HUDEP-2 (cell line): ENCODE data around the gene NEDD4.
"Not testable (repeated sequence)": the region's sequence is repeated elsewhere in the genome, so short reads cannot be mapped to it uniquely, and the experiment has no call there.

Experiments used
- DNase-seq, 76 experiments: peaks; one replicate each; lab custom pipeline; 2025; ENCODE audit not compliant: unreplicated experiment in 76 of 76; lab: John Stamatoyannopoulos, UW

The NEDD4 gene

GRCh38 chr15:55959744-55960447 is 33.5 kb downstream of the NEDD4 start:
- DNase-seq, result no peak

GRCh38 chr15:55958349-55958748 is 35.1 kb downstream of the NEDD4 start:
- no peak for DNase-seq

- no peak for DNase-seq
These were observed 38.4 kb downstream of the NEDD4 start for GRCh38 chr15:55954862-55955605.

GRCh38 chr15:55952501-55953274 is 40.7 kb downstream of the NEDD4 start:
- not testable (repeated sequence) for DNase-seq

- not testable (repeated sequence) for DNase-seq
These were observed 48.8 kb downstream of the NEDD4 start for GRCh38 chr15:55944606-55945005.

GRCh38 chr15:55942332-55942731 is 51.1 kb downstream of the NEDD4 start:
- no peak for DNase-seq

- peak in 31 of 76 experiments; percentile 1 to 62 (median 23) for DNase-seq
These were observed 56.4 kb downstream of the NEDD4 start for GRCh38 chr15:55937040-55937439.

- DNase-seq, result no peak
These were observed 64.5 kb downstream of the NEDD4 start for GRCh38 chr15:55928955-55929354.

- no peak for DNase-seq
These were observed 71.7 kb downstream of the NEDD4 start for GRCh38 chr15:55921744-55922143.

GRCh38 chr15:55917881-55918296 is 75.5 kb downstream of the NEDD4 start:
- DNase-seq, result peak in 5 of 76 experiments; percentile 1 to 6 (median 4)

- no peak for DNase-seq
These were observed 76.6 kb downstream of the NEDD4 start for GRCh38 chr15:55916666-55917409.

GRCh38 chr15:55915876-55916567 is 77.4 kb downstream of the NEDD4 start:
- no peak for DNase-seq

GRCh38 chr15:55915221-55915620 is 78.2 kb downstream of the NEDD4 start:
- no peak for DNase-seq

- no peak for DNase-seq
These were observed 79.0 kb downstream of the NEDD4 start for GRCh38 chr15:55914446-55914845.

GRCh38 chr15:55912982-55913381 is 80.4 kb downstream of the NEDD4 start:
- no peak for DNase-seq

GRCh38 chr15:55909036-55909811 is 84.2 kb downstream of the NEDD4 start:
- no peak for DNase-seq

GRCh38 chr15:55907797-55908196 is 85.6 kb downstream of the NEDD4 start:
- no peak for DNase-seq

- DNase-seq, result no peak
These were observed 90.4 kb downstream of the NEDD4 start for GRCh38 chr15:55902981-55903380.

- DNase-seq, result no peak
These were observed 93.4 kb downstream of the NEDD4 start for GRCh38 chr15:55900019-55900418.
